Measurements from ENCODE around the gene PLP1.

The PLP1 gene

DNA sequence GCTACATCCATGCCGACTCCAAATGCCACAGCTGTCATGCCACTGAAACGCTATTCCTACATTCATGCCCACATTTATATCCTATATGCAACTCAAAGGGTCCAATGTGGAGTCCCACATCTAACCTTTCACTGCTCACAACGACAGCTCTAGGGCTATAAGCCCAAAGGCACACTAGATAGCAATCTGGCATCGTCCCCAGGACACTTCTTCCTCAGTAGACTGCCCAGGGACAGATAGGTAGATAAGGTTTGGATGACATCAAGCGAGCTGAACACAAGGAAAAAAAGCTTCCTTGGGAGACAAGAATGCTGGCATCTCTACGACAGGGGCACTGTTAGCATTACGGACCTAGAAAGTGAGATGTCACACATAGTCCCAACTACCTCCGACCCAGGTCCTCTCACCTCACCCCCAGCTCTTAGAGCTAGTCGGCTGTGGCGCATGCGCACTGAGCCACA, 54.7 kb downstream of the PLP1 start:
- peak; percentile 25 for DNase-seq

DNA sequence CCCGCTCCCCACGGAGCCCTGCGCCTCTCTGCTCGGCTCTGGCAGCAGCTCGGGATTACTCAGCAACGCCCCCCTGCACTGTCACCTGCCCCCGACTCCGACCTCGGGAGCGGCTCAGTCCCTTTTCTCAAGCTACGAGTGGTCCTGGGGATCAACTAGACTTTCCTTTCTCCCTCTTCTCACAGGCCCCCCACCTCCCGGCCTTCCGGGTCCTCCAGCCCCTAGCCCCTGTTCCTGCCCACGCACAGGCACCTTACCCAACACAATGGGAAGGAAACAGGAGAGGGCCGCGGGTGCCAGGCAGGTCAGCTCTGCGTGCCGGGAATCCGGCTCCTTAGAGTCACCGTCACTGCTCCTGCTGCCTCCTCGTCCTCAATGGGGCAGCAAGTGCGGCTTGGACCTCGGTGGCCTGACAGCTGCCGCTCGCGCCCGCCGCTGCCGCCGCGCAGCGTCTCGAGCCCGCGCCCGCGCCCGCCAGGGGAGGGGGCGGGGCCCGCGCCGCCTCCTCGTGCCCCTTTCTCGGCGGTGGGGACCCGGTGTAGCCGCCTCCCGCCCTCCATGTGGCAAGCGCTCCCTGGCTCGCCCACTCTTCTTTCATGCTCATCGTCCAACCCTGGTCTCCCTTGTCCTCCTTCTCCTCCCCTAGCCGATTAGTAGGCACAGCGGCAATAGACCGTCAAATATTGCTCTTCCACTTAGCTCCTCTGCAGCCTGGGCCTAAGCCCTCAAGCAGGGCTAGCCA, 55.3 kb downstream of the PLP1 start, which contains the start of gene RAB9B:
Gene RAB9B (minus strand): TSS at position 455 of the 742 bp plus-strand sequence. CDS start 6,473 bp downstream, outside the sequence.
- peak; percentile 20 for DNase-seq

DNA sequence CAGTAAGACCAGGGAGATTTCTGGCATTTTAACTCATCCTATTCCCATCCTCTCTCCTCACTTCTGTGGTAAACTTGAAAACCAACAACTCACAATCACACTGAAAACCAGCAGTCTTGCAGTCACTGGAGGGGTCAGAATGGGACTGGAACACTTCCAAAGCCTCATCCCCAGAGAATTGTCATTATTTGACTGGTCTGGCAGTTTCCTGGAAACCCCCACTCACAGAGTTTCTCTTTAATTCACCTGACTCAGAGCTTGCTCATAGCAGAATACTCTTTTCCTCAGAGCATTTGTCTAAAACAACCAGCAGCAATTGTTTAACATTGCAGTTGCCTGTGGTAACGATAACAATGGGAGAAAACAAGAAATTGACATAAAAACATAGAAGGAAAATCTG, 62.8 kb downstream of the PLP1 start:
- no peak for DNase-seq

Measured in NCI-H526 treated with DMSO at 0.1 percent for 48 hours (cell line).